Stimulated activated CD4-positive, alpha-beta T cell treated with anti-CD3 and anti-CD28 coated beads, TNF-alpha, amount 100 ng/mL, for 1 hour (primary cell): ENCODE measurements around the gene TFR2.

Experiments
- DNase-seq, 3 donors: peaks; one replicate each; pipeline ENCODE4 v3.0.0-alpha.2; 2020; ENCODE audit warnings: low read depth in 3 of 3, low spot score in 1 of 3

The TFR2 gene

DNA sequence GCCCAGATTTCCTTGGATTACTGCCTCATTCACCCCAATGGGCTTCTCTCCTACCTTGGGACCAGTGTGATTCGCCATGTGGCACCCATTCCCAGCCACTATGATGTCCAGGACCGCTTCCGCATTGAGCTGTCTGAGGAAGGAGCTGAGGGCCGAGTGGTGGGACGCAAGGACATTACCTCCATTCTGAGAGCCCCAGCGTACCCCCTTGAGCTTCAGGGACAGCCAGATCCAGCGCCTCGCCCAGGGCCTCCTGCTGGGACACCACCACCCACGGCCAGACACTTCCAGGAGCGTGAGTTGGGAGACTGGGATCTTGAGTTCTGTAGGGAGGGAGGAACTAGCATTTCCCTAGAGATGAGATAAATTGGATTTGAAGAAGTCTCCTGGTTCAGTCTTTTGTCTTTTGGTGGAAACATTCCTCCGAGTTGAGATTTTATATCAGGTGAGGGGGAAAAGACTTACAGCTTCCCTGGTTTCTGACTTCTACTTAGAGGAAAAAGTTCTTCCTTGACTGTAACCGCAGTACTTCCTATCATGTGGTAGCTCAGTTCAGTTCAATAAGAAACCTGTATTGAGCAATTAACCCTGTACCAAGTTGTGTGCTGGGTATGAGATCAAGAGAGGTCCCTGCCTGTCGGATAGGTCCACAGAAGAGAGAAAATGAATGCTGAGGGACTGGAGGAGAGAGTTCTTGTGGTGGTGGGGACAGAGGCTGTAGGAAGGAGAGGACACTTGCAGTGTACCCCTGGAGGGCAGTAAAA, 27.8 kb downstream of the TFR2 start:
- DNase-seq, result no peak

DNA sequence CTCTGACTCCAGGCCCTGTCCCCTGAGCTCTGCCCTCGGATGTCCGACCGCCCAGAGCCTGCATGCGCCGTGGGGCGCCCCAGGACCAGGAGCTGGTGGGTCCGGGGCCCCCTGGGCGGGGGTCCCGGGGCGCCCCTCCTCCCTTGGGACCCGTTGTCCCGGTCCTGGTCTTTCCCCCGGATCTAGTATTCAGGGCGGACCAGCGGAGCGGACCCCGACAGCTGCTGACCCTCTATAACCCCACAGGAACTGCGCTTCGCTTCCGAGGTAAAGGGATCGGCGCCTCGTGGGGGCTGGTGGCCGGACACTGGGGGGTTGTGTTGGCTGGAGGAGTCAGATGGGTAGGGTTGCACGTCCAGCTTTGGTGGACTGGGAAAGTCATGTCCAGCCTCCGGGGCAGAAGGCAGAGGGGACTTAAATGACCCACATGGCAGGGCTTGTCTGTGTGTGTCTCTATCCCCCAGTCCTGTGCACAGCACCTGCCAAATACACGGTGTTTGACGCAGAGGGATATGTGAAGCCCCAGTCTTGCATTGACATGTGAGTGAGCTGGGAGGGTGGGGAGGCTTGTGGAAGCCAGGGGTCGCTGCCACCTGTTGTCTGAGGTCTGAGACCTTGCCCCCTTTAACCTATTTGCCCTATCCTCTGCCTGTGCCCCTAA, 28.5 kb downstream of the TFR2 start:
- no peak for DNase-seq

DNA sequence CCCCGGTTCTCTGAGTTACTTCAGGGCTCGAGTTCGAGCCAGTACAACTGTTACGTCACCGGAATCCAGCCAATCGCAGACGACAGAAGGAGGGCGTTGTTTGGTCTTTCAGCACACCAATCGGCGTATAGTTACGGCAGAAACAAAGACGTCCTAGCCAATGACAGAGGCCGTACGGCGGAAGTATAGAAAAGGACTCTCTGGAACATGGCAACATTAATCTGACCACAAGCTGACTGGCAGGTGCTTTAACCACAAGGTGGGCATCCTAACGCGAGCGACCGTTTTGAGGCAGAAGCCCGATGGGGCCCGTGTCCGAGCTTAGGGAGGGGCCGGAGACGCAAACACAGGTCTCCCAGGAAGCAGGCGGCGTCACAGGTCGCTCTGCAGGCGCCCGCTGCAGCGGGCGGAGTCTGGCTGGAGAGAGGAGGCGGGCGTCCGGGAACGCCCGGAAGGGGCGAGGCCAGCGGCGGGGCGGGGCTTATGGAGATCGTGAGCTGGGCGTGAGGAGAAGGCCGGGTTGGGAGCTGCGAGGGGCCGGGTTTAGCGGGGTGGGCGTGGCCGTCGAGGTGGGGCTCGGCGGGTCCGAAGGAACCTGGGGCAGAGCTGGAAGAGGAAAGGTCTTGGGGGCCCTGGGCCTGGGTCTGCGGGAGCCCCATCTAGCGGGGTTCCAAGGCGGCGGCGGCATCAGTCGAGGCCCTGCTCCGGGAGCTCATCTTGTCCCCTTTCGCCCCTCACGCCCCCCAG, 29.2 kb downstream of the TFR2 start, which contains the start of gene MOSPD3:
TSS of gene MOSPD3 (plus strand) at position 558 of the 747 bp plus-strand sequence. CDS start 252 bp downstream, outside the sequence.
- DNase-seq, result peak; percentile 93 to 98 (median 96)

DNA sequence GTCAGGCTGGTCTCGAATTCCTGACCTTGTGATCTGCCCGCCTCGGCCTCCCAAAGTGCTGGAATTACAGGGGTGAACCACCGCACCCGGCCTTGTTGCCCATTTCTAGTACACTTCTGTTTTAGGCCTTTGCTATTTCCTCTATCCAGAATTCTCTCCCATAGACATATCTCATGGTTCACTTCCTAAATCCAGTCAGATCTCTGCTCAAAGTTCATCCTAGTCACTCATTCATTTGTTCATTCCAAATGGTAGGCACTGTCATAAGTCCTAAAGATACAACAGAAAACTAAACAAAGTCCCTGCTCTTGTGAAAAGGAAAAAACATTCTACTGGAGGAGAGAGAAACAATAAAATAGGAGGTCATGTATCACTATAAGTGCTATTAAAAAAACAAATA, 31.4 kb downstream of the TFR2 start:
- DNase-seq, result no peak

DNA sequence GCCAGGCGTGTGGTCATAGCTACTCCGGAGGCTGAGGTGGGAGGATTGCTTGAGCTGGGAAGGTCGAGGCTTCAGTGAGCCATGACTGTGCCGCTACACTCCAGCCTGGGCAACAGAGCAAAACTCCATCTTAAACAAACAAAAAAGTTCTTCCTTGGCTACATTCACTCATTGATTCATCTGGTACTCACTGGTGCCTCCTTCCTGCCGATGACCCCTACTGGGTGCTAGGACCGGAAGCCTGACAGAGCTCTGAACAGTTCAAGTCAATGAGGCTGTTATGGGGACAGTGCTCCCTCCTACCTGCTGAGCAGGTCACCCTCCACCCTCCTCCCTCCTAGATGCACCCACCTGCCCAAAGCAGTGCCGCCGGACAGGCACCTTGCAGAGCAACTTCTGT, 34.2 kb downstream of the TFR2 start:
- no peak for DNase-seq

DNA sequence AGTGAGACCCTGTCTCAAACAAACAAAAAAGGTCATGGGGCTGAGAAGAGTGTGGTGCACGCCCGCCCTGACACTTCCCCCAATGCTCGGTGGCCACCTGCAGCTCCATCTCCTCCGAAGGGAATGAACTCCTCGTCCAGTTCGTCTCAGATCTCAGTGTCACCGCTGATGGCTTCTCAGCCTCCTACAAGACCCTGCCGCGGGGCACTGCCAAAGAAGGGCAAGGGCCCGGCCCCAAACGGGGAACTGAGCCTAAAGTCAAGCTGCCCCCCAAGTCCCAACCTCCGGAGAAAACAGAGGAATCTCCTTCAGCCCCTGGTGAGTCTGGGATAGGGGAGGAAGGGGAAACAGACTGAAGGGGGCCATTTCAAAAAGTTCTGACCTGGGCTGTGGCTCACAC, 35.0 kb downstream of the TFR2 start:
- DNase-seq, result no peak

DNA sequence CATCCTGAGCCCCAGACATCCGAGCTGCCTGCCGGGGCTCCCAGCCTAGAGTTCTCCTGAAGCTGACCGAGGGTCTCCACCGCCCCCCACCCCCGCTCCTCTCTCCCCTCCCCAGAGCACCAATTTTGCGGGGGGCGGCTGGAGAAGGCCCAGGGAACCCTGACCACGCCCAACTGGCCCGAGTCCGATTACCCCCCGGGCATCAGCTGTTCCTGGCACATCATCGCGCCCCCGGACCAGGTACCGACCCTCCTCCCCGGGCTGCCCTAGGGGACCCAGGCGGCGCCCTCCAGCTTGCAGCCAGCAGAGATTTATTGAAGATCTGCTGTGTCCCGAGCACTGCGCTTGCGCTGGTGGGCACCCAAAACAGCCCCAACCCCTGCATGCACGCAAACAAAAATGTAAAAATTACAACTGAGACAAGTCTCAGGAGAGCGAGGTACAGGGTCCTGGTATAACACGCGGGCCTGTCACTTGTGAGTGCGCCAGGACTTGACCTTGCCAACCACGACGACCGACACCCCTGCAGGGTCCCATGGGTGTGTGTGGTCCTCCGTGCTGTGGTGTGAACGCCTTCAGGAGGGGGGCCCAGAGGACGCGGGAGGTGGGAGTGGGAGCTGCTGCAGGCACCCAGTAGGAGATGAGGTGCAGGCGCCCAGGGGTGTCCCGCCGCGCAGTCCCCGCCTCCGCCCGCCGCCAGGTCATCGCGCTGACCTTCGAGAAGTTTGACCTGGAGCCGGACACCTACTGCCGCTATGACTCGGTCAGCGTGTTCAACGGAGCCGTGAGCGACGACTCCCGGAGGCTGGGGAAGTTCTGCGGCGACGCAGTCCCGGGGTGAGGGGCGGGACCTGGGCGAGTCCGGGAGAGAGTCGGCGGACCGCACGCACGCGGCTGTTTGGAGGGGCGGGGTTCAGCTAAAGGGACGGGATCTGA, 36.1 kb downstream of the TFR2 start:
- DNase-seq, result no peak

DNA sequence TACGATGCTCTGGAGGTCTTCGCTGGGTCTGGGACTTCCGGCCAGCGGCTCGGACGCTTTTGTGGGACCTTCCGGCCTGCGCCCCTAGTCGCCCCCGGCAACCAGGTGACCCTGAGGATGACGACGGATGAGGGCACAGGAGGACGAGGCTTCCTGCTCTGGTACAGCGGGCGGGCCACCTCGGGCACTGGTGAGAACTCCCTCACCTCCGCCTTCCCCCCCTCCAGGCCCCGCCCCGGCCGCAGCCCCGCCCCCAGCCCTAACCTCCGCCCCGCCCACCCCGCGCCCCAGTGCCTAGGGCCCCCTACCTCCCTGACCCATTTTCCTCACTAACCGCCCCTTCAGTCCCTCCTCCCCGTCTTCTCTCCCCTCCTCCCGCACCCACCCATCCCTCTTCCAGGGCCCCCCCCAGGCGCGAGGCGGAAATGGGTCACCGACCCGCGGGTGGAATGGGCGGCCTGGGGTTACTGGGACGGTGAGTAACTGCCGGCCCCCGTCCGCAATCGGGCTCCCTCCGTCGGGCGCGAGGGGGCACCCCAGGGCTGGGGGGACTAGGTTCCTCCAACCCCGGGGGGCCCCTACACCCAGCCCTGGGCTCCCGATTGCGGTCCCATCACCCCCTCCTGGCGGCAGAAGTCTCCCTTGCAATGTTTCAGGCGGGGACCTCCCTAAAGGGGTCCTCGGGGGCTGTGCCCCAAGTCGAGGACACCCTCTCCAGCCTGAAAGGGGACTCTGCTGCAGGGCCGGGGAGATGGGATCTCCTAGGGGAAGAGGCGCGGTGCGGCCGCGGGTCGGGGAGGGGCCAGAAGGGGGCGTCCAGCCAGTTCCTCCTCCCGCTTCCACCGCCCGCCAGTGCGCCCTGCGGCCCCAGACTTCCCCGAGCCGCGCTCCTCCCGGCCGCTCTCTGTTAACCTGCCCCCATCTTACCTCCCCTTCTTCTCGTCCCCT, 37.0 kb downstream of the TFR2 start:
- peak in 2 of 3 donors; percentile 50 to 59 for DNase-seq

DNA sequence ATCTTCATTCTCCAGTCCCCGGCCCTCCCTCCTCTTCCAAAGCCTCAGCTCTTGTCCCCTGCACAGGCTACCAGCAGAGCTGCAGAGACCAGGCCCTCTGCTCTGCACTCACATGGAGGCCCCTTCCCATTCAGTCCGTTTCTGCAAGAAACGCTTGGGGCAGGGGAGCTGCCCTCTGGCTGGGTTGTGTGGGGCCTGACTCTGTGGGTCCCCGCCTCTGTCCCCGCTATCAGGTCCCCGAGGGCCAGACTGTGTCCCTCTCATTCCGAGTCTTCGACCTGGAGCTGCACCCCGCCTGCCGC, 37.7 kb downstream of the TFR2 start:
- DNase-seq, result no peak

DNA sequence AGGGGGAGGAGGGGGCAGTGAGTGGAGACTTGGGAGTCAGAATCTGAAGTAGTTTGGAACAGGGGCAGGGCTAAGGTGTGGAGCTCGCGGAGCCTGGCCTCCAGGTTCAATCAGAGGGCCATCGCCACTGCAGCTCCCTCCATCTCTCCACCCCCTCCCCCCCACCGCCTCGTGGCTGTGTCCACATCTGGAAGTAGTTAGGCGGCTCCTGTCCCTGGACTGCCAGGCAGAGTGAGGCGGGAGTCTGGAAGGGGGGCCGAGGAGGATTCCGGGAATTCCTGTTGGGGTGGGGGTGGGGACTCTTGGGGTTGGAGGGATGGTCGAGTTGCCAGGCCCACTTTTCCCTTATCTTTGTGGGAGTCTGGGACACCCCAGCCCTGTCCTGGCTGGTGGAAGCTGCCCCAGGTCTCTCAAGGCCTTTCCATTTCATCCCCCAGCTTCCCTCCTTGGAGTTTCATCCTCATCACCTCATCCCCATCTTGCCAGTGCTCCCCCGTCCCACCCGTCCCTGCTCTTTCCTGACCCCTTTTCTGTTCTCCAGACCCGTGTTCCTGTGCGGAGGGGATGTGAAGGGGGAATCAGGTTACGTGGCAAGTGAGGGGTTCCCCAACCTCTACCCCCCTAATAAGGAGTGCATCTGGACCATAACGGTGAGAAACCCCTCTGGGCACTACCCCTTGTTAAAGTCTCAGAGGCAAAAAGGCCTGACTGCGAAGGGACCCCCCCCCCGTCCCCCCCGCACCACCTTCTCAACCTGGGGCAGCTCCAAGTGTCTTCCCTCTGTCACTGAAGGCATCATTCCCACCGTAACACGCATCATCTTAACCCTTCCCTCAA, 38.2 kb downstream of the TFR2 start:
- no peak for DNase-seq

DNA sequence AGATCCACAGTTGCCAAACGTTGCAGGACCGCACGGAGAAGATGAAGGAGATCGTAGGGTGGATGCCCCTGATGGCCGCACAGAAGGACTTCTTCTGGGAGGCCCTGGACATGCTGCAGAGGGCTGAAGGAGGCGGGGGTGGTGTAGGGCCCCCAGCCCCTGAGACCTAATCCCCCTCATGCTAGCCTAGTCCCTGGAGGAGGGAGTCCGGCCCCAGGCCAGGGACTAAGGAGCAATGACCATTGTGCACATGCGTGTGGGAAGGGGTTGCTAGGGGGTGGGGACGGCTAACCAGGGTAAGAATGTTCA, 40.7 kb downstream of the TFR2 start:
- DNase-seq, result no peak

DNA sequence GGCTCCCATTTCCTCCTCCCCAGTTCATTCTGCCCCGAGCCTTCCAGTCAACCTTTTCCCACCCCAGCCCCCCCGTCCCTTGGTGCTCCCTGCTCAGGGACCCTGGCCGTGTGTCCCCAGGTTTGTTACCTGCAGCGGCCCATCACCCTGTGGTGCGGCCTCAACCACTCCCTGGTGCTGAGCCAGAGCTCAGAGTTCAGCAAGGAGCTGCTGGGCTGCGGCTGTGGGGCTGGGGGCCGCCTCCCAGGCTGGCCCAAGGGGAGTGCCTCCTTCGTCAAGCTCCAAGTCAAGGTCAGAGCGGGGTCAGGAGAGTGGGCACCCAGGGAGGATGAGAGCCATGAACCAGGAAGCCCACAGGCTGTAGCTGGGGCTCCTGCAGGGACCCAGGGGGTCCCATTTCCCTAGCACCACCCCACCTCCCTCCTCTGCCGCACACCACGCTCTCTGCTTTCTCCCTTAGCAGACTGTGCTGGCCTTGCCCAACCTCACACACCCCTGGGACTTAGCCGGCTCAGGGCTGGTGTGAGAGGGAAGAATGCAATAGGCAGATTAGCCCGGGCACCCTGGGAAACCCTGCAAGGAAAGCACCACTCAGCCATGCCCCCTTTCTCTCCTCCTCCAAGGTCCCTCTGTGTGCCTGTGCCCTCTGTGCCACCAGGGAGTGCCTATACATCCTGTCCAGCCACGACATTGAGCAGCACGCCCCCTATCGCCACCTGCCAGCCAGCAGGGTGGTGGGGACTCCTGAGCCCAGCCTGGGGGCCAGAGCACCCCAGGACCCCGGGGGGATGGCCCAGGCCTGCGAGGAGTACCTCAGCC, 41.2 kb downstream of the TFR2 start:
- no peak for DNase-seq

DNA sequence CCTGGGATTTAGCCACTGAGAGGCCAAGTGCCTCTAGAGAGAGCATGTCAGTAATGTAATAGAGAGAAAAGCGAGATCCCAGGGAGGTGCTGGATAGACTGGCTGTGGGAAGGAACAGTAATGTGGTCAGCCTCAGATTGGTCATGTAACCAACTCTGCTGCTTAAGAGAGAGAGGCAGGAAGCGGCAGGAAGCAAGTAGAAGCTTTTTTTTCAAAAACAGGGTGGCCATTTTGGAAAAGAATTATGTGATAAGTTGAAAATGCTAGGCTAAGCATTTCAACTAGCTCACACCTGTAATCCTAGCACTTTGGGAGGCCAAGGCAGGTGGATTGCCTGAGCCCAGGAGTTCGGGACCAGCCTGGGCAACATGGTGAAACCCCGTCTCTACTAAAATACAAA, 42.9 kb downstream of the TFR2 start:
- no peak for DNase-seq

DNA sequence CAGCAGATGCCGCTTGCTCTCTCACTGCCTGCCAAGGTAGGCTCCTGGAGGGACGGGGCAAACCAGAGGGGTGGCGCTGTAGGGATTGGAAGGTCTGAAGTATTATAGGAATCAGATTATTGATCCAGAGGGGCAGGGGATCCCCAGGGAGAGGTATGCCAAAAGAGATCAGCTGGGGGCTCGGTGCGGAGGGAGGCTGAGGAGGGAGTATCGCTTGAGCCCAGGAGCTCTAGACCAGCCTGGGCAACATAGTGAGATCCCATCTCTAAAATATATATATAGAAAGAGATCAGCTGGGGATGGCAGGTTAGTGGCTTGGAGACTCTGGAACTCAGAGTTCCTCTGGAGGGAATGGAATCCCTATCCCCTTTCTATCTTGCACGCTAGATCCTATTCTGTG, 46.2 kb downstream of the TFR2 start:
- no peak for DNase-seq

DNA sequence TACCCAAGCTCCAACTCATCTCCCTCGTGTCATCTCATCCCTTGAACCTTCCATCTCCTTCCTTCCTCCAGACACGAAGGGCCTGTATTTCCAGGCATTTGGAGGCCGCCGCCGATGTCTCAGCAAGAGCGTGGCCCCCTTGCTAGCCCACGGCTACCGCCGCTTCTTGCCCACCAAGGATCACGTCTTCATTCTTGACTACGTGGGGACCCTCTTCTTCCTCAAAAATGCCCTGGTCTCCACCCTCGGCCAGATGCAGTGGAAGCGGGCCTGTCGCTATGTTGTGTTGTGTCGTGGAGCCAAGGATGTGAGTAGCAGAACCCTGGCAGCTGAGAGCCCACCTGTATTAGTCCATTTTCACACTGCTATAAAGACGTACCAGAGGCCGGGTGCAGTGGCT, 49.8 kb downstream of the TFR2 start:
- DNase-seq, result no peak

DNA sequence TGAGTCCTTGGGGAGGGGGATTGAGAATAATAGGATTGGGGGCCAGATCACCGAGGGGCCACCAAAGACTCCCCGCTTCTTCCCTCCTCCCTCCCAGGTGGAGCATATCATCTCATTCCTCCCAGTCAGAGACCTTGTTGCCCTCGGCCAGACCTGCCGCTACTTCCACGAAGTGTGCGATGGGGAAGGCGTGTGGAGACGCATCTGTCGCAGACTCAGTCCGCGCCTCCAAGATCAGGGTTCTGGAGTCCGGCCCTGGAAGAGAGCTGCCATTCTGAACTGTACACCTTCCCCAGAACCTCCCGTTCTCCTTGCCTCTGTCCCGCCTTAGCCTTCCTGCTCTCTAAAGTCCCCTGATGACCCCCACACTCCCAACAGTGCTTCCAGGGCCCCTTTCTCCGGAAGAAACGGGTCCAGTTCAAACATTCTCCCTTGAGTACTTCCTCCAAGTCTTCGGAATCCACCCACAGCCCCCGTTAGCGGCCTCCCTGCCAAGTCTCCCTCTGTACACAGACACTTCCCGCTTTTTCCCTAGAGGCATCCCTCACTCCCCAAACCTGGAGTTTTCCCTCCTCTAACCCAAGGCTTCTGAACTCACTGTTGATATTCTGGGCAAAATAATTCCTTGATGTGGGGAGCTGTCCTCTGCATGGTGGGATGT, 51.1 kb downstream of the TFR2 start:
- DNase-seq, result no peak

DNA sequence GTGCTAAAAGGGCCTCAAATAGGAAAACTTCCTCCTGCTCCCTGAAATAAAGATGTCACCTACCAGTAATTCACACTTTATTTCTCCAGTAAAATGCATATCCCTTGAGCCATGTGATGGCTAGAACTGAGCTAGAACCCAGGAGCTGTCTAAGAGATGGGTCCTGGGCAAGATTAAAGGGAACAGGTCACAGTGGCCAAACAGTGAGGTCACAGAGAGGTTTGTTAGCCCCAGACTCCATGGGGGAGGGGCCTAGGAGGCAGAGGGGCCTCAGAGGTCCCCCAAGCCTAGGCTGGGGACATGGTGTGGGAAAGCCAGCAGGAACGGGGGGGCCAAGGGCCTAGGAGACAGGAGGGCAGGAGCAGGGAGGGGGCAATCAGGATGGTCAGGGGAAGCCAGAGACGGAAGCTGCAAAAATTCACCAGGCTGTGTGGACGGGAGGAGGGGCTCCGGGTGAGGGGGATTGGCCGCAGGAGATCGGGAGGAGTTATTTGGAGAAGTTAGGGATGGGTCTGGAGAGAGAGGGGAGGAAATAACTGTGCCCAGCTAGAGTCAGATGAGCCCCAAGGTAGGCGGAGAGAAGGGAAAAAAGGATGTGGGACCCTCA, 51.9 kb downstream of the TFR2 start:
- DNase-seq, result no peak

DNA sequence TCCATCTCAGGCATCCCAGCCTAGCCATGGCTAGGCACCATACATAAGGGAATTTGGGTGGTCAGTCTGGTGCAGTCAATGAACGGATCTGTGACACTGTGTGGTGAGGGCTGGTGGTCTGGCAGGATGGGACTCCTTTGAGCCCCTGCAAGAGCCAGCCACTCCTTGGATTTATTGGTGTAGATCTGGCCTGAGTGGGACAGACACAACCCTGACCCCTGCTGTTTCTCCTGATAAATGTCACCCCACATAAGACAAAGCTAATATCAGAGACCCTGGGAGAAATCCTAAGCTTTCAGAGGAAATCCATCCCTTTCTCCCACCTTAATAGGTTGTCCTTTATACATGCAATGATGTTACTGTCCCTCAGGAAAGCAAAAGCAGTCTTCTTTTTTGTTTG, 52.9 kb downstream of the TFR2 start:
- no peak for DNase-seq
